ENCODE results near the gene PARD3B.

The PARD3B gene

DNA sequence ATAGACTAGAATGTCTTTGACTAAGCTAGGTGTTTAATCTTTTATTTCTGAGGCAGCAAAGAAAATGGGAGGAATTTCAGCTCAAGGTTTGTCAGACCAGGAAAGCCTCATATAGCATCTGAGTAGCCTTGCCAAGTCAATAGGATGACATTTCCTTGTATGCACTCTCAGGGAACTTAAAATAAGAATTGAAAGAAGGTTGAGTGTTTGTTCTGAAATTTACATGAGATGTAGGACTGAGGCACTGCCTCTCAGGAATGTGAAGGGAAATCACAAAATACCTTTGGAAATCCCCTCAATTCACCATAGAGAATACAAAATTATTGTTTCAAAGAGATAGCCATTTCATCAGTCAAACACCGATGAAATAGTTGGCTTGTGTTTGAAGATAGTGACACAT, 745.0 kb downstream of the PARD3B start:
- no peaks in the 10 kb centered on the region for H3K36me3 ChIP-seq (ENCODE audit: low read length)
- no peaks in the 10 kb centered on the region for H4K20me1 ChIP-seq (ENCODE audit: low read depth, low read length)
- no peak overlapping the region for H3K9ac ChIP-seq (ENCODE audit: low read length)
- H3K79me2 ChIP-seq (ENCODE audit: insufficient read depth, low read length): no peaks in the 10 kb centered on the region
- H3K27ac ChIP-seq (ENCODE audit: low read depth, low read length): no peak overlapping the region
- no peak for TF ChIP-seq EZH2phosphoT487 (conservative IDR thresholded peaks at IDR 0.05; ENCODE audit: low read length)
- no peak for TF ChIP-seq CTCF (IDR thresholded peaks at IDR 0.05; ENCODE audit: insufficient read depth, low read length, poor library complexity, severe bottlenecking)
- H3K4me3 ChIP-seq (ENCODE audit: insufficient read depth, low read length, poor library complexity, severe bottlenecking): no peak overlapping the region
- no peak overlapping the region for H3K4me2 ChIP-seq (ENCODE audit: low read depth, low read length, poor library complexity, severe bottlenecking)
- H3F3A ChIP-seq (ENCODE audit: insufficient read depth): no peaks in the 10 kb centered on the region
- no peak overlapping the region for H2AFZ ChIP-seq (ENCODE audit: low read depth, low read length, severe bottlenecking)
- no peaks in the 10 kb centered on the region for H3K9me2 ChIP-seq (replicated peaks; ENCODE audit: insufficient read depth, low read length)
- H3K9me3 ChIP-seq (ENCODE audit: insufficient read depth, low read length): no peaks in the 10 kb centered on the region
- H3K27me3 ChIP-seq (ENCODE audit: low read length): no peaks in the 10 kb centered on the region

DNA sequence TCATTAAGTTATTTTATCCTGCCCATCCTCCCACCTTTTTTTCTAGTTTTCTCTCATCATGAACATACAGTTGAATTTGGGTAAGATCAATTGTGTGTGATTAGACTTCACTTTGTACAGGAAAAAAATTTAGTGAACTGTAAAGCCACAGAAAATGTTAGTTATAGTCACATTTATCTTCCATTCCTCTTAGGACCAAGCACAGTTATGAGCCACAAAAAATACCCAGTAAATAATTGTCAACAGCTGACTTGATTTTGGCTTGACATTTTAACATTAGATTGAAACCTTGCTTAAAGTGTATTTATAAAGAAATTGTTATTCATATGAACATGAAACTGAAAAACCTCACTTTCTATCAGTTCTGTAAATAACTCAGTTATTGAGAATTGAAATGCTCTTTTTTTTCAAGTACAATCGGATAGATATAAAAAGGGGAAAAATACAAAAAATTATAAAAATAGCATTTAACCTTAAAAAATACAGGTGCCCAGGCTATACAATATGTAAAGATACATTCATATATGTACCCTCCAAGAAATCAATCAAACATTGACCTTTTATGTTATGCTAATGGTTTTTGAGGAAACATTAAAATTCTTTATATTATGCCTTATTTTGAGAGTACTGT, 747.5 kb downstream of the PARD3B start:
- H3K27ac ChIP-seq (ENCODE audit: low read depth, low read length): no peak overlapping the region
- H3K4me3 ChIP-seq (ENCODE audit: insufficient read depth, low read length, poor library complexity, severe bottlenecking): no peak overlapping the region
- no peaks in the 10 kb centered on the region for H3F3A ChIP-seq (ENCODE audit: insufficient read depth)
- no peak overlapping the region for H3K9ac ChIP-seq (ENCODE audit: low read length)
- H3K9me3 ChIP-seq (ENCODE audit: insufficient read depth, low read length): no peaks in the 10 kb centered on the region
- no peak overlapping the region for H2AFZ ChIP-seq (ENCODE audit: low read depth, low read length, severe bottlenecking)
- no peaks in the 10 kb centered on the region for H3K9me2 ChIP-seq (replicated peaks; ENCODE audit: insufficient read depth, low read length)
- H3K36me3 ChIP-seq (ENCODE audit: low read length): no peaks in the 10 kb centered on the region
- no peak overlapping the region for H3K4me2 ChIP-seq (ENCODE audit: low read depth, low read length, poor library complexity, severe bottlenecking)
- no peaks in the 10 kb centered on the region for H3K79me2 ChIP-seq (ENCODE audit: insufficient read depth, low read length)
- no peaks in the 10 kb centered on the region for H4K20me1 ChIP-seq (ENCODE audit: low read depth, low read length)
- TF ChIP-seq CTCF (IDR thresholded peaks at IDR 0.05; ENCODE audit: insufficient read depth, low read length, poor library complexity, severe bottlenecking) (no peak), EZH2phosphoT487 (conservative IDR thresholded peaks at IDR 0.05; ENCODE audit: low read length) (no peak)
- no peaks in the 10 kb centered on the region for H3K27me3 ChIP-seq (ENCODE audit: low read length)

- TF ChIP-seq EZH2phosphoT487 (conservative IDR thresholded peaks at IDR 0.05; ENCODE audit: low read length) (no peak), CTCF (IDR thresholded peaks at IDR 0.05; ENCODE audit: insufficient read depth, low read length, poor library complexity, severe bottlenecking) (no peak)
- H3K36me3 ChIP-seq (ENCODE audit: low read length): no peaks in the 10 kb centered on the region
- no peak overlapping the region for H3K4me2 ChIP-seq (ENCODE audit: low read depth, low read length, poor library complexity, severe bottlenecking)
- H3K9ac ChIP-seq (ENCODE audit: low read length): no peak overlapping the region
- no peak overlapping the region for H3K27ac ChIP-seq (ENCODE audit: low read depth, low read length)
- H3K79me2 ChIP-seq (ENCODE audit: insufficient read depth, low read length): no peaks in the 10 kb centered on the region
- H4K20me1 ChIP-seq (ENCODE audit: low read depth, low read length): no peaks in the 10 kb centered on the region
- no peaks in the 10 kb centered on the region for H3K27me3 ChIP-seq (ENCODE audit: low read length)
- no peaks in the 10 kb centered on the region for H3K9me3 ChIP-seq (ENCODE audit: insufficient read depth, low read length)
- H3K9me2 ChIP-seq (replicated peaks; ENCODE audit: insufficient read depth, low read length): no peaks in the 10 kb centered on the region
- no peaks in the 10 kb centered on the region for H3F3A ChIP-seq (ENCODE audit: insufficient read depth)
- no peak overlapping the region for H3K4me3 ChIP-seq (ENCODE audit: insufficient read depth, low read length, poor library complexity, severe bottlenecking)
- H2AFZ ChIP-seq (ENCODE audit: low read depth, low read length, severe bottlenecking): no peak overlapping the region
These were observed 748.3 kb downstream of the PARD3B start for GRCh38 chr2:205293559-205293958.

Measured in SU-DHL-6 (cell line).